GM13976 (cell line): ENCODE data around the gene NXPE2.

Source experiments
- DNase-seq: peaks from one replicate; pipeline ENCODE4 v3.0.0; 2012; ENCODE audit warnings: low spot score
- CTCF ChIP-seq: IDR thresholded peaks from 2 replicates; pipeline ENCODE4 v1.5.1; 2012; ENCODE audit warnings: borderline replicate concordance, mild to moderate bottlenecking; ENCODE audit not compliant: insufficient read depth; ENCODE audit errors: extremely low read depth, missing control alignments, control extremely low read depth
- in situ Hi-C: fragments of 300-500 bp; cut with MboI; formaldehyde crosslinking; loops from one replicate; pipeline ENCODE4 v1.12.0; 2022; ENCODE audit warnings: low sequenced_read_pairs, mixed read lengths, inconsistent platforms; ENCODE audit not compliant: unreplicated experiment

The NXPE2 gene

GRCh38 chr11:114705280-114706024, 27.1 kb downstream of the NXPE2 start:
- in situ Hi-C loops: no loop called here
- no peak for TF ChIP-seq CTCF
- DNase-seq: no peak

GRCh38 chr11:114709960-114710359, 31.6 kb downstream of the NXPE2 start:
- TF ChIP-seq CTCF: no peak
- no peak for DNase-seq
- in situ Hi-C loops: no loop called here

GRCh38 chr11:114713756-114714155, 35.4 kb downstream of the NXPE2 start:
- in situ Hi-C loops: no loop called here
- no peak for TF ChIP-seq CTCF
- DNase-seq: no peak

- TF ChIP-seq CTCF: no peak
- DNase-seq: no peak
- in situ Hi-C loops: no loop called here
Measured at GRCh38 chr11:114719562-114719961, 41.2 kb downstream of the NXPE2 start.

- TF ChIP-seq CTCF: no peak
- in situ Hi-C loops: no loop called here
- no peak for DNase-seq
Measured at GRCh38 chr11:114724916-114725524, 46.7 kb downstream of the NXPE2 start.

GRCh38 chr11:114725623-114726022, 47.3 kb downstream of the NXPE2 start:
- DNase-seq: no peak
- no peak for TF ChIP-seq CTCF
- in situ Hi-C loops: no loop called here

- in situ Hi-C loops: no loop called here
- TF ChIP-seq CTCF: no peak
- no peak for DNase-seq
Measured at GRCh38 chr11:114736806-114737205, 58.5 kb downstream of the NXPE2 start.
